Measurements from ENCODE around the gene ATP1A3.

DNA sequence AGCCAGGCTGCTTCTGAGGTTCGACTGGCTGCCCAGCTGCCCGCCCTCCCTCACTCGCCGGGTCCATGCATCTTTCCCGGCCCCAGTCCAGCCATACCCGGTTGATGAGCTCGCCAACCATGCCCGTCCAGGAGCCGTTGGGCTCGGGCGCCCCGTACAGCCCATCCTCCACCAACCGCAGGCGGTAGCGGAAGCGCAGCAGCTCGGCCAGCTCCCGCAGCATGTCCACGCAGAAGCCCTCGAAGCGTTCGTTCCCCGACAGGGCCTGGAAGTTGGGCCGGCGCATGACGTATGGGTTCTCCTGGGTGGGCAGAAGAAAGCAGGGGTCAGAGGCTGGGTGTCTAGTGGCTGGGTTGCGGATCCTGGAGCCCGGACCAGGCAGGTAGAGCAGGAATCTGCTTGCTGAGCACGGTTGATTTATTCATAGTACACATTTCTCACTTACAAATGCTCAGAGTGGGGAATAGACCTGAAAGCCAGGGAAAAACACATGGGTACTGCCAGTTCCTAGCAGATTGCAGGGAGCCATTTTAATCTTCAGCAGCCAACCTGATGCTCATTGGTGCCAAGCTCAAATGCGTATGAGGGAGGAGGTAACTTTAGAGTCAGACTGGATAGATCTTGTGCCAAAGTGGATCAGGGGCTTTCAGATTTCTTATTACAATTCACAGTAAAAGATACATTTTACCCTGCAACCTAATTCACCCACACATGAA, 48.6 kb upstream of the ATP1A3 start:
- TF ChIP-seq, protein P1, sequence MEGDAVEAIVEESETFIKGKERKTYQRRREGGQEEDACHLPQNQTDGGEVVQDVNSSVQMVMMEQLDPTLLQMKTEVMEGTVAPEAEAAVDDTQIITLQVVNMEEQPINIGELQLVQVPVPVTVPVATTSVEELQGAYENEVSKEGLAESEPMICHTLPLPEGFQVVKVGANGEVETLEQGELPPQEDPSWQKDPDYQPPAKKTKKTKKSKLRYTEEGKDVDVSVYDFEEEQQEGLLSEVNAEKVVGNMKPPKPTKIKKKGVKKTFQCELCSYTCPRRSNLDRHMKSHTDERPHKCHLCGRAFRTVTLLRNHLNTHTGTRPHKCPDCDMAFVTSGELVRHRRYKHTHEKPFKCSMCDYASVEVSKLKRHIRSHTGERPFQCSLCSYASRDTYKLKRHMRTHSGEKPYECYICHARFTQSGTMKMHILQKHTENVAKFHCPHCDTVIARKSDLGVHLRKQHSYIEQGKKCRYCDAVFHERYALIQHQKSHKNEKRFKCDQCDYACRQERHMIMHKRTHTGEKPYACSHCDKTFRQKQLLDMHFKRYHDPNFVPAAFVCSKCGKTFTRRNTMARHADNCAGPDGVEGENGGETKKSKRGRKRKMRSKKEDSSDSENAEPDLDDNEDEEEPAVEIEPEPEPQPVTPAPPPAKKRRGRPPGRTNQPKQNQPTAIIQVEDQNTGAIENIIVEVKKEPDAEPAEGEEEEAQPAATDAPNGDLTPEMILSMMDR (IDR thresholded peaks at IDR 0.05): no peak
- TF ChIP-seq POLR2A (IDR thresholded peaks at IDR 0.05): no peak

All from Peyer's patch (tissue), 4 donors.